Measurements from ENCODE around the gene LAMA2. TPM values are rescaled to one million over a fixed set of nuclear protein-coding genes. Genes with fewer than 3 reads are reported as not detected.

Gene LAMA2
- total and polyA plus RNA-seq, 2 experiments from 2014 or later: 11.1 to 57.5 TPM

- no peak overlapping the region for H3K4me2 ChIP-seq
- H2AFZ ChIP-seq: no peak overlapping the region
- no peaks in the 10 kb centered on the region for H3K9me3 ChIP-seq (ENCODE audit: low read depth)
- no peak overlapping the region for H3K4me3 ChIP-seq
- H3K79me2 ChIP-seq: no peaks in the 10 kb centered on the region
- no peak for TF ChIP-seq EZH2 (IDR thresholded peaks at IDR 0.05; ENCODE audit: borderline replicate concordance)
- no peak for TF ChIP-seq EZH2phosphoT487 (IDR thresholded peaks at IDR 0.05; ENCODE audit: low read depth, severe bottlenecking, unreplicated experiment)
- H3K27ac ChIP-seq: no peak overlapping the region
- no peaks in the 10 kb centered on the region for H3K36me3 ChIP-seq (replicated peaks; ENCODE audit: insufficient read depth, low read depth)
- WGBS (ENCODE audit: low lambda C conversion rate, missing lambda C conversion rate): 81% methylated on average over 5 of the region's 5 CpGs
- no peaks in the 10 kb centered on the region for H3K9me2 ChIP-seq (replicated peaks; ENCODE audit: insufficient read depth)
- H4K20me1 ChIP-seq (ENCODE audit: insufficient read depth, poor library complexity, severe bottlenecking): no peaks in the 10 kb centered on the region
- no peaks in the 10 kb centered on the region for H3K4me1 ChIP-seq (ENCODE audit: insufficient read depth)
- H3K27me3 ChIP-seq: no peaks in the 10 kb centered on the region
- DNase-seq (ENCODE audit: low spot score): no peak
Measured at GRCh38 chr6:128930321-128930720, 47.4 kb downstream of the LAMA2 start.

GRCh38 chr6:128932061-128932460, 49.1 kb downstream of the LAMA2 start:
- TF ChIP-seq EZH2phosphoT487 (IDR thresholded peaks at IDR 0.05; ENCODE audit: low read depth, severe bottlenecking, unreplicated experiment) (no peak), EZH2 (IDR thresholded peaks at IDR 0.05; ENCODE audit: borderline replicate concordance) (no peak)
- TF ChIP-seq, protein P1, sequence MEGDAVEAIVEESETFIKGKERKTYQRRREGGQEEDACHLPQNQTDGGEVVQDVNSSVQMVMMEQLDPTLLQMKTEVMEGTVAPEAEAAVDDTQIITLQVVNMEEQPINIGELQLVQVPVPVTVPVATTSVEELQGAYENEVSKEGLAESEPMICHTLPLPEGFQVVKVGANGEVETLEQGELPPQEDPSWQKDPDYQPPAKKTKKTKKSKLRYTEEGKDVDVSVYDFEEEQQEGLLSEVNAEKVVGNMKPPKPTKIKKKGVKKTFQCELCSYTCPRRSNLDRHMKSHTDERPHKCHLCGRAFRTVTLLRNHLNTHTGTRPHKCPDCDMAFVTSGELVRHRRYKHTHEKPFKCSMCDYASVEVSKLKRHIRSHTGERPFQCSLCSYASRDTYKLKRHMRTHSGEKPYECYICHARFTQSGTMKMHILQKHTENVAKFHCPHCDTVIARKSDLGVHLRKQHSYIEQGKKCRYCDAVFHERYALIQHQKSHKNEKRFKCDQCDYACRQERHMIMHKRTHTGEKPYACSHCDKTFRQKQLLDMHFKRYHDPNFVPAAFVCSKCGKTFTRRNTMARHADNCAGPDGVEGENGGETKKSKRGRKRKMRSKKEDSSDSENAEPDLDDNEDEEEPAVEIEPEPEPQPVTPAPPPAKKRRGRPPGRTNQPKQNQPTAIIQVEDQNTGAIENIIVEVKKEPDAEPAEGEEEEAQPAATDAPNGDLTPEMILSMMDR (IDR thresholded peaks at IDR 0.05; ENCODE audit: poor library complexity): no peak
- no peak overlapping the region for H3K4me3 ChIP-seq
- WGBS (ENCODE audit: low lambda C conversion rate, missing lambda C conversion rate): 76% methylated on average over 1 of the region's 1 CpG

DNA sequence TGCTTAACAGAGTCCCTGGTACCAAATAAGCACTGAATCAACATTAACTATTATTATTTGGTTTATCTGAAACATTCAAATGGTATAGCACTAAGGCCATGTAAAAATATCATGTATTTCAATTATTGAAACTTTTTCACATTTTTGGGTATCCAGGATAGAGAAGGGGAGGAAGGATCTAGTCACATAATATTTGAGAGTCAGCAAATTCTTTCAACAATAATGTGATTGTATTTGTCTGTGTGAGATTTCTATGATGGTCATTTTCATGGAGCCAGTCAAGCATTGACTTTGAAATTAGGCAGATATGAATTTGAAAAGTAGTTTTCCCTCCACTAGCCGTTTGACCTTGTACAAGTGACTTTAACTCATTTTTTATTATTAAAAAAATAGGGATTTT, 67.9 kb downstream of the LAMA2 start:
- Histone ChIP-seq H3K9me3 (ENCODE audit: low read depth) (no peaks in the 10 kb centered on the region), H3K27ac (no peak overlapping the region), H3K4me3 (no peak overlapping the region), H4K20me1 (ENCODE audit: insufficient read depth, poor library complexity, severe bottlenecking) (no peaks in the 10 kb centered on the region), H3K36me3 (replicated peaks; ENCODE audit: insufficient read depth, low read depth) (no peaks in the 10 kb centered on the region), H3K9me2 (replicated peaks; ENCODE audit: insufficient read depth) (no peaks in the 10 kb centered on the region), H3K4me2 (no peak overlapping the region), H3K4me1 (ENCODE audit: insufficient read depth) (no peaks in the 10 kb centered on the region), H3K79me2 (no peaks in the 10 kb centered on the region), H2AFZ (no peak overlapping the region), H3K27me3 (no peaks in the 10 kb centered on the region)
- 71% methylated on average over 1 of the region's 1 CpG for WGBS (ENCODE audit: low lambda C conversion rate, missing lambda C conversion rate)
- no peak for DNase-seq (ENCODE audit: low spot score)
- TF ChIP-seq, protein P1 (IDR thresholded peaks at IDR 0.05; ENCODE audit: poor library complexity): no peak
- TF ChIP-seq EZH2 (IDR thresholded peaks at IDR 0.05; ENCODE audit: borderline replicate concordance): no peak
- no peak for TF ChIP-seq EZH2phosphoT487 (IDR thresholded peaks at IDR 0.05; ENCODE audit: low read depth, severe bottlenecking, unreplicated experiment)

More at GRCh38 chr6:128932061-128932460, 49.1 kb downstream of the LAMA2 start:
- Histone ChIP-seq H2AFZ (no peak overlapping the region), H4K20me1 (ENCODE audit: insufficient read depth, poor library complexity, severe bottlenecking) (no peaks in the 10 kb centered on the region), H3K4me2 (no peak overlapping the region), H3K9me3 (ENCODE audit: low read depth) (no peaks in the 10 kb centered on the region), H3K36me3 (replicated peaks; ENCODE audit: insufficient read depth, low read depth) (no peaks in the 10 kb centered on the region), H3K27me3 (no peaks in the 10 kb centered on the region), H3K79me2 (no peaks in the 10 kb centered on the region), H3K9me2 (replicated peaks; ENCODE audit: insufficient read depth) (no peaks in the 10 kb centered on the region), H3K4me1 (ENCODE audit: insufficient read depth) (no peaks in the 10 kb centered on the region), H3K27ac (no peak overlapping the region)
- no peak for DNase-seq (ENCODE audit: low spot score)

- H3K4me2 ChIP-seq: no peak overlapping the region
- DNase-seq (ENCODE audit: low spot score): no peak
- H3K4me1 ChIP-seq (ENCODE audit: insufficient read depth): no peaks in the 10 kb centered on the region
- no peaks in the 10 kb centered on the region for H3K27me3 ChIP-seq
- H3K9me3 ChIP-seq (ENCODE audit: low read depth): no peaks in the 10 kb centered on the region
- H3K79me2 ChIP-seq: no peaks in the 10 kb centered on the region
- TF ChIP-seq EZH2 (IDR thresholded peaks at IDR 0.05; ENCODE audit: borderline replicate concordance): no peak
- TF ChIP-seq, protein P1 (IDR thresholded peaks at IDR 0.05; ENCODE audit: poor library complexity): no peak
- TF ChIP-seq EZH2phosphoT487 (IDR thresholded peaks at IDR 0.05; ENCODE audit: low read depth, severe bottlenecking, unreplicated experiment): no peak
- no peak overlapping the region for H2AFZ ChIP-seq
- H3K27ac ChIP-seq: no peak overlapping the region
- no peaks in the 10 kb centered on the region for H4K20me1 ChIP-seq (ENCODE audit: insufficient read depth, poor library complexity, severe bottlenecking)
- H3K4me3 ChIP-seq: no peak overlapping the region
- 95% methylated on average over 3 of the region's 3 CpGs for WGBS (ENCODE audit: low lambda C conversion rate, missing lambda C conversion rate)
- H3K36me3 ChIP-seq (replicated peaks; ENCODE audit: insufficient read depth, low read depth): no peaks in the 10 kb centered on the region
- H3K9me2 ChIP-seq (replicated peaks; ENCODE audit: insufficient read depth): no peaks in the 10 kb centered on the region
Measured at GRCh38 chr6:128952902-128953301, 70.0 kb downstream of the LAMA2 start.
